Stimulated activated CD4-positive, alpha-beta T cell treated with anti-CD3 and anti-CD28 coated beads, Interleukin-4, amount 100 ng/mL, for 1 hour (primary cell): Measurements from ENCODE around the gene APLP1.
"Not testable (repeated sequence)": the region's sequence is repeated elsewhere in the genome, so short reads cannot be mapped to it uniquely, and the experiment has no call there.

Experiments used
- DNase-seq: peaks from one replicate; pipeline ENCODE4 v3.0.0-alpha.2; 2020

The APLP1 gene

GRCh38 chr19:35868172-35868822 is at the start of gene APLP1:
Gene APLP1, plus strand, starts transcription at chr19:35868574. Its CDS starts 63 bp downstream, at chr19:35868637.
- peak; percentile 78 for DNase-seq

GRCh38 chr19:35822579-35822978 is 45.8 kb upstream of the APLP1 start:
- no peak for DNase-seq

- no peak for DNase-seq
These were observed 44.2 kb upstream of the APLP1 start for GRCh38 chr19:35824150-35824549.

- DNase-seq = peak; percentile 57
These were observed 39.6 kb upstream of the APLP1 start for GRCh38 chr19:35828692-35829301.

GRCh38 chr19:35830986-35831385 is 37.4 kb upstream of the APLP1 start:
- DNase-seq = no peak

GRCh38 chr19:35832054-35832453 is 36.3 kb upstream of the APLP1 start:
- no peak for DNase-seq

GRCh38 chr19:35833972-35834371 is 34.4 kb upstream of the APLP1 start:
- no peak for DNase-seq

- not testable (repeated sequence) for DNase-seq
These were observed 32.3 kb upstream of the APLP1 start for GRCh38 chr19:35836096-35836495.

- no peak for DNase-seq
These were observed 26.3 kb upstream of the APLP1 start for GRCh38 chr19:35841961-35842595.

- no peak for DNase-seq
These were observed 25.6 kb upstream of the APLP1 start for GRCh38 chr19:35842666-35843272.

GRCh38 chr19:35843676-35844481 is 24.5 kb upstream of the APLP1 start:
- DNase-seq = no peak

GRCh38 chr19:35844482-35845214 is 23.7 kb upstream of the APLP1 start:
- no peak for DNase-seq

- no peak for DNase-seq
These were observed 22.9 kb upstream of the APLP1 start for GRCh38 chr19:35845215-35846037.

GRCh38 chr19:35846038-35846668 is 22.2 kb upstream of the APLP1 start:
- DNase-seq = no peak

- DNase-seq = no peak
These were observed 20.5 kb upstream of the APLP1 start for GRCh38 chr19:35847911-35848310.

GRCh38 chr19:35848486-35848885 is 19.9 kb upstream of the APLP1 start:
- no peak for DNase-seq

- DNase-seq = no peak
These were observed 19.4 kb upstream of the APLP1 start for GRCh38 chr19:35848919-35849505.

- no peak for DNase-seq
These were observed 17.0 kb upstream of the APLP1 start for GRCh38 chr19:35851213-35852028.

GRCh38 chr19:35852029-35852780 is 16.2 kb upstream of the APLP1 start, which contains the start of gene NPHS1:
Gene NPHS1, minus strand, starts transcription at chr19:35852504. Its CDS starts 667 bp downstream, at chr19:35851837.
- no peak for DNase-seq
